Measurements from ENCODE around the gene ANKS1B.
"Not testable (repeated sequence)": the region's sequence is repeated elsewhere in the genome, so short reads cannot be mapped to it uniquely, and the experiment has no call there.

Gene ANKS1B

DNA sequence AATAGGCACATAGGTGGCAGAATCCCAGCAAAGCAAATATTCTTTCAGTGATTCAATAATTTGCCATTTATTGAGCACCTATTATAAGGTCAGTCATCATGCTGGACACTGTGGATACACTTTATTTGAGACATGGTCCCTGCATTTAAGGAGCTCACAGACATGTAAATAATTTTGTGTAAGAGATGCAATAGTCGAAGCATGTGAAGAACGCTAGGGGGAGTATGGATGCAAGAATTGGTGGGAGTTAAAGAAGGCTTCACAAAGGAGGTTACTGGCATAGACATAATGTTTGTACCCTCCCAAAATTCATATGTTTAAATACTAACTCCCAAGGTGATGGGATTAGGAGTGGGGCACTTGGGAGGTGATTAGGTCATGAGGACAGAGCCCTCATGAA, 597.8 kb downstream of the ANKS1B start:
- DNase-seq (ENCODE audit: low spot score) (peak; percentile 10), FAIRE-seq (no peak)

DNA sequence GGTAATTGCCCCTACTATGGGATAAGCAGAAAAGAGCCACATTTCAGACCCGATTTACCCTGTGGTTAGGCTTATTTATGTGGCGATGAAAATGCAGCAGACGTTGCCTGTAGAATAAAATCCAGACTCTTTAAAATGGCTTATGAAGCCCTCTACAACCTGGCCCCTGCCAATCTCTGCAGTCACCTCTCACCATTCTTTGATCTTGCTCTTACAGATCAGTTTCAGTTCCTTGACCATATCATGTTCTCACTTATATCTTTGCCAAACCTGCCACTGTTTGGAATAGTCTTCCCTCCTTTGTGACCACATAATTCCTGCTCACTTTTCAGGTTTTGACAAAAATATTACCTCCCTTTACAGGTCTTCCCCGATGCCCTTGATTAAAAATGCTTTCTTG, 601.5 kb downstream of the ANKS1B start:
- FAIRE-seq (no peak), DNase-seq (ENCODE audit: low spot score) (no peak)

DNA sequence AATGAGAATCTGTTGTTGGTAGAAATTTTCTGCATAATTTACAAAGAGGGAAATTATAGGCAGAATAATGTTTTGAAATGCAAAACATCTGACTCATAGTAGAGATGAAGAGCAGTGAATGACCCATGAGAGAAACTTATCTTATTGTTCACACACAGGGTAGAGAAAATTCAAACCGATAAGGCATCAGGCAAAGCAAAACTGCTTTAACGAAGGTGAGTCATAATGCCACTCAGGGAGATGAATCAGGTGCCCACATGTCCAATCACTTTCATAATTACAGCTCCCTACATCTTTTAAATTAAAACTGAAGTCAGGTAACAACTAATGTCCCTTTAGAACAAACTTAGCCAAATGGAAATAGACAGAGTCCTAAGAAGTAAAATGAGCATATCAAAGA, 602.7 kb downstream of the ANKS1B start:
- DNase-seq (ENCODE audit: low spot score) (no peak), FAIRE-seq (no peak)

DNA sequence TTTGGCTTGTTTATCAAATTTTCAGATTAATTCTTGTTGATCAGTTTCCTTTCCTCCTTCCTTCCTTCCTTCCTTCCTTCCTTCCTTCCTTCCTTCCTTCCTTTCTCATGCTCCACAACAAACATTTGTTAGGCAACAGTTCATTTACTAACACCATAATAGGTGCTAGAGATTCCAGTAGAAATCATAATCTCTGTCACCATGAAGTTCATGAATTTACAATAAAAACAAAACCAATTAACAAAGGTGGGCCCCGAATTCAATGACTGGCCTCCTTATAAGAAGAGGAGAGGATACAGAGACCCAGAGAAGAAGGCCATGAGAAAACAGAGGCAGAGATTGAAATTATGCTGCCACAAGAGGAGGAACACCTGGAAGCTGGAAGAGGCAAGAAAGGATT, 604.0 kb downstream of the ANKS1B start:
- no peak for DNase-seq (ENCODE audit: low spot score)
- no peak for FAIRE-seq

DNA sequence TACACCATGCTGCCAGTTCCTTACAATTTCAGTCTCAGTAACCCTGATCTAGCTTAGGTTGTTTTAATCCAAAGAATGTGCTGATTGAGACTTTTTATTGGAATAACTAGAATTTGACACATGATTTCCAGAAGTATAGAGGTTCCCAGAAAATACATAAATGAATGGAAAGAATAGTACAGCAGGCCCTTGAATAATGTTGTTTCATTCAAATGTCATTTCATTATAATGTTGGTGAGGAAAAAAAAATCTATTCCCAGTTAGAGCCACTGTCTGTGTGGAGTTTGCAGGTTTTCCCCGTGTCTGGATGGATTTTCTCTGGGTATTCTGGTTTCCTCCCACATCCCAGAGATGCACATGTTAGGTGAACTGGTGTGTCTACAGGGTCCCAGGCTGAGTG, 610.7 kb downstream of the ANKS1B start:
- FAIRE-seq: no peak

DNA sequence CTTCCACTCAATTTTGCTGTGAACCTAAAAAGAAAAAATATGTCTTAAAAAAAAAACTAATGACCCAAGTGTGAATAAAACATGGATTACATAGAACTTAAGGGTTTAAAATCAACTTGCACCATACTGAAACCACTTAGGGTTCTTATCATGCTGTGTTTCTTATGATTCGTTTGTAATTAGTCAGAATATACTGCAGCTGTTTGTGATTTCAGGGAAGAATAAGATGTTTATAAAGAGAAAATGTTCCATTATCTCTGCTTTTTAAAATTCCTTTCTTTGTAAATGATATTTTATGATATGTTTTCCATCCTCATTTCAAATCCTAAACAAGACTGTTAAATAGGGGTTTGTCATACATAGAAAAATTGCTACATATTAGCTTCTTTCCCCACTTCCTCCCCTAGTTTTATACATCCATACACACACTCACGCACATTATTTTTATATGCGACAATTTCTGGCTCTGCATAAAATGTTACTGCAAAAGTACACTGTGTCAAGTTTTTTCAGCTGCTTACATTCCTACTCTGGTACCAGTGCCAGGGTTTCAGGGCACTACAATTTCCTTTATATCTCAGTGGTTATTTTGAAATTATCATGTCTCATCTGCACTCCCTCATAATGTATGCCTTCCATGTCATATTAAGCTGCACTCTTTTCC, 612.3 kb downstream of the ANKS1B start:
- DNase-seq (ENCODE audit: low spot score): no peak
- FAIRE-seq: no peak

More for the DNA sequence above, 610.7 kb downstream of the ANKS1B start:
- DNase-seq (ENCODE audit: low spot score): no peak

DNA sequence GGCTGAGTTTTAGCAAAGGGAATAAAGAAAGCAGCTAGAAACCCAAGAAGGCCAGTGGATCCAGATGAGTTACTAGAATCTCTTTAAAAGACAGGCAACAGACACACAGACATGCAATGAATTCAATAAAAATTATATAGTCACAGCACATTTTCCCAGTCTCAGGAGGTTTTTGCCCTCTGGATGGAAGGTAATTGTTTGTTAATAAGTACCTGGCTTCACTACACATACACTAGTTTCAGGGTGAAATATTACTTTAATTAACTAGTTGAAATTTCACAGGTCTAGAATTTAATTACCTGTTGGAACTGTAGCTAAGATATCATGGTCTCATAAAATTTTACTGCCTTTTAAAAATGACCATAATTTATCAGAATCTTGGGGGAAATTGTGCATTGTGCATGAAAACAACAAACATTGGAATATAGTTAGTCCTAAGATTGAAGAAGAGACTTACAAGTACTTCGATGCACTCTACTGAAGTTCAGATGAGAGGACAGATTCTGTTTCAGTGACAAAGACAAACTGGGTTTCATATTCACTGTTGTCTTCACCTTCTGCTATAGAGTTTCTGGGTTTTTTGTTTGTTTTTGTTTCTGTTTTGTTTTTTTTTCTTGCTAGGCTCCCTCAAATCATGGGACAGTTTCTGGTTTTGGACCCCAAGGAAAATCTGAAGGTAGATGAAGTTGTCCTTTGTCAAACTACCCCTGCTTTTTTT, 614.2 kb downstream of the ANKS1B start:
- no peak for FAIRE-seq
- DNase-seq (ENCODE audit: low spot score): no peak

DNA sequence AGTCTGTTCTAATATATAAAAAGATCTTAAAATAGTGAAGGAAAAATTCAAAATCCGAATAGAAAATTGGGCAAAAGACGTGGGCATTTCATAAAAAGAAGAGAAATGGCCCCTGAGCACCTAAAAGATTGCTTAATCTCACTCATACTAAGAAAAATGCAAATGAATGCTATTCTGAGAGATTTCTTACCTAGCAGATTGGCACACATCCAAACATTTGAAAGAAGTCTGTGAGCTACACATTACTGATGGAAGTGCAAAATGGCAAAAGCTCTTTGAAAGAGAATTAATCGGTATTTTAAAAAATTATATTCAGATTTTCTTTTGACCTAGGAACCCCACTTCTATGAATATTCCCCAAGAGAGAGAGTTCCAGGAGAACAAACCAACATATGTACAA, 617.6 kb downstream of the ANKS1B start:
- DNase-seq (ENCODE audit: low spot score) (no peak), FAIRE-seq (no peak)

DNA sequence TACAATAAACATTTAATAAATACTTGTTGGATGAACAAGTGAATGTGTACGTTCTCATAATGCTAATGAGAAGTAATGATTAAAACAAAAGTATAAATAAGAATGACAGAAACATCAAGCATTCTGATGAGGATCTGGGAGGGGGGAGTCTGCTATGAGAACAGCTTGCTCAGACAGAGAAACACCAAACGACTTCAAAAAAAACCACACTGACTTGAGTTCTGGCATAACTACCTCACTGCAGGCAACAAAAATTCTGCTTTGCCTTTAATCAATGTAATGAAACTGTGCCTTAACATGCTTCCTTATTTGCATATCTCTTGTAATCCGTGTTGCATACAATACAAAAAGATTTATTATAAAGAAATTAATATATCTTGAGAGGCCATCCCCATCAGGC, 632.5 kb downstream of the ANKS1B start:
- DNase-seq (ENCODE audit: low spot score) (no peak), FAIRE-seq (no peak)

DNA sequence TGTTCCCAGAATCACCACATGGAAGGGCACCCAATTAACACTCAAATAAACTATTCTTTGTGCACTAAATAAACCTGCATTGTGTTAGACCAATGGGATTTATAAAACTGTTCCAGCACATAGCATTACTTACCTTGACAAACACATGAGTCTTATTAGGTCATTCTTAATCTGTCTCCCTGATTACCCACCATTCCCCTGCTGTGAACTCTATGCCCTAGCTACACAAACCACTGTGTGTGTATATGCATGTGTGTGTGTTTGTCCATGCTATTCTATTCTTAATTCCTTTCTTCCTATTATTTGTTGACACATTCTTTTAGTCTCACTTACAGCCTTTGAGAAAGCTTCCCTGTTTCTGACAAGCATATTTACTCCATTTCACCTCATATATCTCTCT, 640.8 kb downstream of the ANKS1B start:
- DNase-seq (ENCODE audit: low spot score) (no peak), FAIRE-seq (no peak)

DNA sequence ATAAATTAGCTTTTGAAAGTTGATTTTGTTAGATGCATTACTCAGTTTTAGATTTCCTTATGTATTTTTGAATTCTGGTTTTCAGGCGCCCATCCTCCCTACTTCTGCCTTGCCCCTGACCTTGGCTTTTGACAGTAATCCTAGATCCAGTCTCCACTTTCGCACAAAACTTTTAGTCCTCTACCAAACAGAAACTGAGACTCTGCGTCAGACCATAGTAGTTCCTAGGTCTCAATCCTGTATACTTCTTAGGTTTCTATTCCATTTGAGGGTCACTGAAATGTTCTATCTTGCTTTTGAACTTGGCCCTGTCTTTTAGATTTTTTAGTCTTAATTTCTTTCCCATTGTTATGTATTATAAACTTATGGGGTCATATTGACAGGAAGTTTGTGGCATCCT, 645.1 kb downstream of the ANKS1B start:
- FAIRE-seq (no peak), DNase-seq (ENCODE audit: low spot score) (no peak)

DNA sequence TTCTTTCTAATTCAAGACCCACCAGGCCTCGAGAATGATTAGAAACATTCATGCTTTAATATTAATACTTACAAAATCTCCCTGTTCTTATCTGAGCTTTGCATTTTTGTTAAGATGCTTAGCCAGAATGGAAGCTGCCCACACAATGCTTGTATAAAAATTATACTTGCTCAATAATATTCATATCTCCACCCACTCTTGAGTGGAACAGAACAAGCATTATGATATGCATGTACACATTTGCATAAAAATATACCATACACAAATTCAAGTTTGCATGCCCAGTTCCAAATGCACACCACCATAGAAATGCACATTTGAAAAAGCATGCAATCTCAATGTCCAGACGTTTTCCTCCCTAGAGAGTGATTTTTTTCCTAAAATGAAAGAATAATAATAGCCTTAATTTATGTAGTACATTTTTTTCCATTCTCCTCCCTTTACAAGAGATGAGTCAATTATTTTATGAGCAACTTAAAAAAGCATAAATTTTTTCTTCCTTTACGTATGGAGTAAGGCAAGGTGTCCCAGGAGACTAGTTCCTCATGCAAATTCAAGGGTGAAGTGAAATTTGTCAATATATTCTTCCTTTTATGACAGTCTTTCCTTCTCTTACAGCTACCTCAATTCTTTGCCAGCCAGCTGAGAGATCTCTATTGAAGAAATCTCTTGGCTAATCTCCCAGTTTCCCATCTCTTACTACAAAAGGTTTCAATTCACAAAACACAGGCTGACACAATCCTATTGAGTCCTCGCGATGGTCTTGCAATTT, 650.3 kb downstream of the ANKS1B start:
- FAIRE-seq: no peak
- DNase-seq (ENCODE audit: low spot score): no peak

DNA sequence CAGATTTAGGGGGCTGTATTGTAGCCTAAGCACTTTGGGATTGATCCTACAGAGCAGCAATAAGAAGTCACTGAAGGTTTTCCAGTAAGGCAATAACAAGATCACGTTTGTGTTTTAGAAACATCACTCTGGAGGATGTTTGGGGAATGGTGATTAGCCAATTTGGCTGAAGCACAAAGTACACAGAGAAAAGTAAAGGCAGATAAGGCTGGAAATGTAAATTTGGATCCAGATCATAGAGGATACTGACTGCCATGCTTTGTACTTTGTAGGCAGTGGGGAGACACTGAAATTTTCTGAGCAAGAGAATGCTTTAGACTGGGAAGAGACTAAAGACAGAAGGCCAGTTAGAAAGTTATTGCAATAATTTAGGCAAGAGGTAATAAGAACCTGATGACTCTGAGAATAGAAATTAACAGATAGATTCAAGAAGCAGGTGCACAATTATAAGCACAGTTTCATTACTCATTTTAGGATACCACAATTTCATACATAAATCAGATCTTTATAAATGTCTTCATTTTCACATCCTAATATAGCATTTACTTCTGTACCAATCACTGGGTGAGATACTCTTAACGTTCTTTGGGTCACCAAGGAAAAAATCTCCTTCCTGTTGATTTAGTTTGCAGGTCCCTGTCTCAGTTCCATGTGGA, 651.7 kb downstream of the ANKS1B start:
- no peak for DNase-seq (ENCODE audit: low spot score)

DNA sequence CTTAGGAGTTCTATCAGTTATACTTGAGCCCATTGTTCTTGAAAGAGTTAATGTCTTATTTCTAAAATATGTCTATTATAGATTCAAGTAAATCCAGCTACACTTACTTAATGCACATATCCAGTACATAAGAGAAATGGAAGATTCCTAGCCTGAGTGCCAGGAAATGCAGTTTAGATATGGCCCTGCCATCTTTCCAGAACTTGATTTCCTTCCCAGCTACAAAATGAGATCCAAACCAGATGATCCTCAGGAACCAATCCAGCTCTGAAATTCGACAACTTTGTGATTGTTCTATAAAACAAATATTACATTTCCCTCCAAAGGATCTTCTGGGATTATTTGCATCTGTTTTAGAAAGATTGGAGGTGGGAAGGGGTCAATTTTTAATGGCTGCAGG, 654.5 kb downstream of the ANKS1B start:
- no peak for FAIRE-seq
- no peak for DNase-seq (ENCODE audit: low spot score)

More for the DNA sequence above, 651.7 kb downstream of the ANKS1B start:
- FAIRE-seq: no peak

DNA sequence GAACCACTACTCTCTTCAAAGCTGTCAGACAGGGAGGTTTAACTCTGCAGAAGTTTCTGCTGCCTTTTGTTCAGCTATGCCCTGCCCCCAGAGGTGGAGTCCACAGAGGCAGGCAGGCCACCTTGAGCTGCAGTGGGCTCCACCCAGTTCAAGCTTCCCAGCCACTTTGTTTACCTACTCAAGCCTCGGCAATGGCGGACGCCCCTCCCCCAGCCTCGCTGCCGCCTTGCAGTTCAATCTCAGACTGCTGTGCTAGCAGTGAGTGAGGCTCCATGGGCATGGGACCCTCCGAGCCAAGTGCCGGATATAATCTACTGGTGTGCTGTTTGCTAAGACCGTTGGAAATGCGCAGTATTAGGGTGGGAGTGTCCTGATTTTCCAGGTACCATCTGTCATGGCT, 663.5 kb downstream of the ANKS1B start:
- FAIRE-seq; DNase-seq (ENCODE audit: low spot score): not testable (repeated sequence)

DNA sequence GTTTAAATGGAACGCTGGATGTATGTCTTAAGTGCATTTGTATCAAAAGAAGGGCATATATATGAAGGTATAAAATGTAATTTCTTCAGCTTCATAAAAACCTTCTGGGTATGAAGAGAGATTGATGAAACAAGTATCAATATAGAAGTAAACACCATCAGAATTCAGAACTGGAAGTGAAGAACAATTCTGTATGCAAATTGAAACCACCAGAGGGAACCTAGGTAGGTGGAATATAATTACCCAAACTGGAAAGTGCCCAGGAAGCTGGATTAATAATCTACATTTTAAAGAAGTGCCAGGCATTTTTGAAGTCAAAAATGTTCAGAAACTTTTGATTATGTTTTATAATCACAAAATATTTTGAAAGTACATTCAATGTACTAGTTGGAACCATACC, 673.4 kb downstream of the ANKS1B start:
- no peak for DNase-seq (ENCODE audit: low spot score)
- FAIRE-seq: no peak

DNA sequence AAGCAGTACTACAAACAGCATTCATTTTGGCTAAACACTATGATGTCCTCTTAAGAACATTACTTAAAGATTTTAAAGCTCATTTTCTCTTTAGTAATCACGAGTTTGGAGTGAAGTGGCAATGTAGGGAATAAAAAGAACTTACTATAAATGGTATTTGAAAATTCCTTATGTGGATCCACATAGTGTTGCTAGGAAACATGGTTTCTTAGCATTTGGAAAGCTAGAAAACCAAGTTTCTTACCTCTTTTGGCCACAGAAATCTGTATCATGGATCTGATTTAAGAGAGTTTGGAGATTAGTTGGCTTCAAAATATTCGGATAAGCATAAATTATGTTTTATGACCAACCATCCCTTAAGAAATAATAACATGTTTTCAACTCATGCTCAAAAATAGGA, 674.9 kb downstream of the ANKS1B start:
- FAIRE-seq: no peak
- no peak for DNase-seq (ENCODE audit: low spot score)

DNA sequence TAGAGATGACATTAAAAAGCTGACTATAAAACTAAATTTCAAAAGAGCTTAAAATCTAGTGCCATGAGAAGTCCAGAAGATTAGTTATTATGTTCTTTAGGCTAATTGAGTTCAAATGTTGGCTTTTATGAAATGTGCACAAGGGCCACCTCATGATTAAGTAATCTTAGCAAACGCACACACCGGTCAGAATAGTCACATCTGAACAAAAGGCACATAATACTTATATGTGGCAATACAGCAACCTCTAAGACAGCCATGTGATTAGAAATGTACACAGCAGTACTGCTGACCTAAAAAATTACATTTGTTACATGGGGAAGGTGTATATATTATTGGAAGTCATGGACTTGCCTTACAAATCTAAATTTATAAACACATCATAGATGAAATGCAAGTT, 681.9 kb downstream of the ANKS1B start:
- FAIRE-seq (no peak), DNase-seq (ENCODE audit: low spot score) (no peak)

DNA sequence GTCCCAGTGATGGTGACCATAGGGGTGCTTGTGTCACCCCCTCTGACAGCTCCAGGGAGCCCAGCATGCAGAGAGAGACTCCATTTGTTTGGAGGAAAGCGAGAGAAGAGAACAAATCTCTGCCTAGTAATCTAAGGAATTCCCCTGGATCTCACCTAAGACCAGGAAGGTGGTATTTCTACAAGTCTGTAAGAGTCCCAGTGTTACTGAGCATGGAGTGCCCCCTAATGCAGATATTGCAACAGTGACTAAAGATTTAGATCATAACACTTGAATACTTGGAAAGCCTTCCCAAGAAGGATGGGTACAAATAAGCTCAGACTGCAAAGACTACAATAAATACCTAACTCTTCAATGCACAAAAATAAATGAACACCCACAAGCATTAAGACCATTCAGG, 697.6 kb downstream of the ANKS1B start:
- FAIRE-seq (no peak), DNase-seq (ENCODE audit: low spot score) (no peak)

DNA sequence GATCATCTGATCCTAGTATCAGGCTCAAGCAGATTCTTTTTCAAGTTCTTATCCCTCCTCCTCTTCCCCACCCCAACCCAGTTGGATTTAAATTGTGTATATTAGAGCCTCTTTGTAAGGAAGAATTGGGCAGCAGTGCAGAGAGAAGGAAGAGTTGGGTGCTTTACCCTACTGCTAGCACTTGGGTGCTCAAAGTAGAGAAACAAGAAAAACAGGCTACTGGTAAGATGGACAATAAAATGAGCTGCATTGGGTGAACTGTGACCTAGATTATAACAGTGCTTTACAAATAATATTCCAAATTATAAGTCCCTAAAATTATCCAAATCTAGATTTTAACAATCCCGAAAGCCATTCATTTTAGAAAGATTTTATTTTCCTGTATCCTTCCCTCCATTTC, 700.6 kb downstream of the ANKS1B start:
- DNase-seq (ENCODE audit: low spot score) (no peak), FAIRE-seq (no peak)

DNA sequence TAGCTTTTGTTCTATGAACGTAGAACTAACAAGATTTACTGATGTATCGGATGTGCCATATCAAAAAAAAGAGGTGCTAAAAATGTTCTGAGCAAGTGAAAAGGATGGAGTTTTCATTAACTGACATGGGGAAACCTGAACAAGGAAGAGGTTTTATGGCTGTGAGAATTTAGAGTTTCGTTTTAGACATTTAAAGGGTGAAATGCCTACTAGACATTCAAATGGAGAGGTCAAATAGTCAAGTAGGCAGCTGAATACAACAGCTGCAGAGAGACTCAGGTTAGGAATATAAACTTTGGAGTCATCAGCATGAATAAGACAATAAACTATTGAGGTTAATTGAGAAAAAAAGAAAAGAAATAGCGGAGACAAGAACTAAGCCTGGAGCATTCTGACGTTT, 702.1 kb downstream of the ANKS1B start:
- DNase-seq (ENCODE audit: low spot score) (no peak), FAIRE-seq (no peak)

DNA sequence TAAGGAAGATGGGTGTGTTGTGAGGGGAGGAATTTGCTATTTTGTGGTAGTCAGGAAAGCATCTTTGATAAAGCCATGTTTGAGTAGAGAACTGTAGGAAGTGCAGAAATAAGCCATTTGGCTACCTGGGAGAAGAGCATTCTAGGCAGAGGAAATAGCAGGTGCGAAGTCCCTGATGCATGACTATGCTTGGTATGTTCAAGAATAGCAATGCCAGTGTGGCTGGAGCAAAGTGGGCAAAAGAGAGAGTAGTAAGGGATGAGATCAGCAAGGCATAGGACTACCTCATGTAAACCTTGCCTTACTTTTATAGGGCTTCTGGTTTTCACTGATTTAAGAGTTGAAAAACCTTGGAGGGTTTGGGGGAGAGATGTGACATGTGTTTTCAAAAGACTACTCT, 702.6 kb downstream of the ANKS1B start:
- FAIRE-seq: no peak
- DNase-seq (ENCODE audit: low spot score): no peak

Measured in urothelium cell line (cell line).